ENCODE data around the gene INSC. TPM values are rescaled to one million over a fixed set of nuclear protein-coding genes. Genes with fewer than 3 reads are reported as not detected.

Gene INSC
- total RNA-seq, 1 experiment from 2014 or later: 0.17 TPM

- Histone ChIP-seq H3K27me3 (ENCODE audit: insufficient read depth, low read length) (no peaks in the 10 kb centered on the region), H3K9ac (ENCODE audit: low read length) (no peak overlapping the region), H4K20me1 (ENCODE audit: insufficient read depth) (no peaks in the 10 kb centered on the region), H3K79me2 (ENCODE audit: insufficient read depth, low read length) (no peaks in the 10 kb centered on the region), H3K9me3 (ENCODE audit: control insufficient read depth in 1 of 2, insufficient read depth in 1 of 2, low read depth in 1 of 2, low read length in 2 of 2) (no peaks in the 10 kb centered on the region), H3K36me3 (ENCODE audit: control insufficient read depth in 1 of 2, insufficient read depth in 2 of 2, low read length in 2 of 2) (no peaks in the 10 kb centered on the region), H3K4me3 (replicated peaks in 1 of 2; ENCODE audit: low read depth in 1 of 2, low read length in 2 of 2) (no peak overlapping the region), H3K27ac (ENCODE audit: low read depth, low read length) (no peak overlapping the region), H3K4me1 (ENCODE audit: control insufficient read depth in 1 of 2, insufficient read depth in 2 of 2, low read length in 2 of 2) (no peaks in the 10 kb centered on the region), H3K4me2 (ENCODE audit: low read length) (no peak overlapping the region), H3K9me2 (ENCODE audit: insufficient read depth) (no peaks in the 10 kb centered on the region), H2AFZ (ENCODE audit: low read depth, low read length, poor library complexity, severe bottlenecking) (no peak overlapping the region)
- RAD21 ChIA-PET (ENCODE audit: low non-redundant PET in 1 of 2, low total read pairs in 2 of 2, uncharacterized antibody in 2 of 2, unreplicated experiment in 2 of 2): no interaction called here
- DNase-seq (ENCODE audit: low read depth, low spot score): no peak
- CTCF ChIA-PET: interaction anchor here (1.8 kb wide), 1 partner anchor 274 kb away, joined by 5 read pairs; no protein-coding TSS in a partner anchor
- BruUV-seq (replicated peaks): no TSS peak
- TF ChIP-seq SIN3A (IDR thresholded peaks at IDR 0.05; ENCODE audit: low read depth) (no peak), CTCF (IDR thresholded peaks at IDR 0.05 in 2 of 3, conservative IDR thresholded peaks at IDR 0.05 in 1 of 3; ENCODE audit: borderline replicate concordance in 1 of 3, insufficient read depth in 1 of 3, low read depth in 2 of 3, low read length in 2 of 3) (no peak)
- intact Hi-C loops (cut with micrococcal nuclease): no loop called here
- no peak for ATAC-seq
- POLR2A ChIA-PET: no interaction called here
Measured at GRCh38 chr11:15182372-15182771, 67.6 kb downstream of the INSC start.

- RAD21 ChIA-PET (ENCODE audit: low non-redundant PET in 1 of 2, low total read pairs in 2 of 2, uncharacterized antibody in 2 of 2, unreplicated experiment in 2 of 2): no interaction called here
- no peaks in the 10 kb centered on the region for H3K9me2 ChIP-seq (ENCODE audit: insufficient read depth)
- no peaks in the 10 kb centered on the region for H3K27me3 ChIP-seq (ENCODE audit: insufficient read depth, low read length)
- no peaks in the 10 kb centered on the region for H3K36me3 ChIP-seq (ENCODE audit: control insufficient read depth in 1 of 2, insufficient read depth in 2 of 2, low read length in 2 of 2)
- H3K79me2 ChIP-seq (ENCODE audit: insufficient read depth, low read length): no peaks in the 10 kb centered on the region
- H3K4me1 ChIP-seq (ENCODE audit: control insufficient read depth in 1 of 2, insufficient read depth in 2 of 2, low read length in 2 of 2): no peaks in the 10 kb centered on the region
- no peaks in the 10 kb centered on the region for H3K9me3 ChIP-seq (ENCODE audit: control insufficient read depth in 1 of 2, insufficient read depth in 1 of 2, low read depth in 1 of 2, low read length in 2 of 2)
- BruUV-seq (replicated peaks): no TSS peak
- H2AFZ ChIP-seq (ENCODE audit: low read depth, low read length, poor library complexity, severe bottlenecking): no peak overlapping the region
- POLR2A ChIA-PET: no interaction called here
- H3K9ac ChIP-seq (ENCODE audit: low read length): no peak overlapping the region
- H3K27ac ChIP-seq (ENCODE audit: low read depth, low read length): no peak overlapping the region
- DNase-seq (ENCODE audit: low read depth, low spot score) (no peak), ATAC-seq (no peak)
- no peaks in the 10 kb centered on the region for H4K20me1 ChIP-seq (ENCODE audit: insufficient read depth)
- intact Hi-C loops (cut with micrococcal nuclease): no loop called here
- H3K4me3 ChIP-seq (replicated peaks in 1 of 2; ENCODE audit: low read depth in 1 of 2, low read length in 2 of 2): no peak overlapping the region
- CTCF ChIA-PET: no interaction called here
- H3K4me2 ChIP-seq (ENCODE audit: low read length): no peak overlapping the region
- TF ChIP-seq YY1 (IDR thresholded peaks at IDR 0.05; ENCODE audit: extremely low read depth, insufficient replicate concordance, low read depth, low read length) (no peak), POLR2A (IDR thresholded peaks at IDR 0.05; ENCODE audit: borderline replicate concordance, extremely low read depth, insufficient read depth, insufficient read length) (no peak), FOSL1 (IDR thresholded peaks at IDR 0.05; ENCODE audit: low read depth) (no peak), JUND (IDR thresholded peaks at IDR 0.05) (no peak), POLR2AphosphoS5 (IDR thresholded peaks at IDR 0.05; ENCODE audit: low read depth, low read length) (no peak), ZBTB33 (IDR thresholded peaks at IDR 0.05; ENCODE audit: extremely low read depth, insufficient replicate concordance, low read length) (no peak), EZH2 (IDR thresholded peaks at IDR 0.05) (no peak), ATF3 (IDR thresholded peaks at IDR 0.05) (no peak), CEBPB (IDR thresholded peaks at IDR 0.05; ENCODE audit: low read depth) (no peak), CBX3 (IDR thresholded peaks at IDR 0.05; ENCODE audit: low read depth) (no peak), ZNF274 (IDR thresholded peaks at IDR 0.05; ENCODE audit: low read depth, low read length) (no peak), SIN3A (IDR thresholded peaks at IDR 0.05; ENCODE audit: low read depth) (no peak)
Measured at GRCh38 chr11:15185021-15185420, 70.3 kb downstream of the INSC start.

All from HCT116 (cell line).